CD14-positive monocyte (primary cell): ENCODE results near the gene KRT24. TPM values are rescaled to one million over a fixed set of nuclear protein-coding genes. Genes with fewer than 3 reads are reported as not detected.

Source experiments
- DNase-seq, 3 donors: peaks; one replicate each; pipeline ENCODE4 v3.0.0-alpha.2; 2011 to 2022
- H2AFZ ChIP-seq: 2 replicates; pipeline ENCODE4 v1.6.0; 2012; ENCODE audit warnings: mild to moderate bottlenecking, low read depth, low read length, inconsistent platforms; ENCODE audit not compliant: insufficient read depth, poor library complexity, severe bottlenecking
- H3K27ac ChIP-seq, 2 donors: 1 replicate in 1 of 2; 2 replicates in 1 of 2; pipeline ENCODE4 v1.5.1; 2012 to 2013; ENCODE audit warnings: low read length in 2 of 2, control low read depth in 1 of 2, inconsistent platforms in 1 of 2, low read depth in 1 of 2, mild to moderate bottlenecking in 1 of 2
- H3K27me3 ChIP-seq, 2 donors: one replicate each; pipeline versions ENCODE4 v1.6.0 to v1.6.1; 2011 to 2013; ENCODE audit warnings: low read length in 2 of 2; ENCODE audit not compliant: control insufficient read depth in 2 of 2, insufficient read depth in 2 of 2
- H3K36me3 ChIP-seq, 2 donors: replicated peaks in 1 of 2; 1 replicate in 1 of 2; 2 replicates in 1 of 2; pipeline versions ENCODE4 v1.5.1 to v1.6.1; 2012 to 2013; ENCODE audit warnings: low read length in 2 of 2, control low read depth in 1 of 2, inconsistent platforms in 1 of 2, mild to moderate bottlenecking in 1 of 2; ENCODE audit not compliant: insufficient read depth in 2 of 2, control insufficient read depth in 1 of 2
- H3K4me1 ChIP-seq, 2 donors: 1 replicate in 1 of 2; 2 replicates in 1 of 2; pipeline versions ENCODE4 v1.5.1 to v1.6.1; 2012 to 2013; ENCODE audit warnings: low read length in 2 of 2, control low read depth in 1 of 2, inconsistent platforms in 1 of 2, mild to moderate bottlenecking in 1 of 2, moderate library complexity in 1 of 2; ENCODE audit not compliant: insufficient read depth in 2 of 2, control insufficient read depth in 1 of 2
- H3K4me2 ChIP-seq: replicated peaks from 2 replicates; pipeline ENCODE3; 2012; ENCODE audit warnings: low read length, moderate library complexity, mild to moderate bottlenecking; ENCODE audit not compliant: poor library complexity, severe bottlenecking; ENCODE audit errors: extremely low read depth
- H3K4me3 ChIP-seq, 3 experiments: fragments of 200-600 bp in 1 of 3; sonication (generic) in 1 of 3; replicated peaks in 1 of 3; 1 replicate in 2 of 3; 2 replicates in 1 of 3; pipeline ENCODE4 v1.5.1; 2011 to 2013; ENCODE audit warnings: low read length in 3 of 3, mild to moderate bottlenecking in 3 of 3, control low read depth in 2 of 3, low read depth in 2 of 3, inconsistent platforms in 1 of 3, moderate library complexity in 1 of 3
- H3K79me2 ChIP-seq: 2 replicates; pipeline ENCODE4 v1.6.0; 2012; ENCODE audit warnings: mild to moderate bottlenecking, control low read depth, inconsistent platforms, low read length, moderate library complexity; ENCODE audit not compliant: insufficient read depth
- H3K9ac ChIP-seq: 2 replicates; pipeline ENCODE4 v1.6.0; 2017; ENCODE audit warnings: low read length, mild to moderate bottlenecking; ENCODE audit not compliant: insufficient read depth, poor library complexity, severe bottlenecking
- H3K9me3 ChIP-seq, 2 donors: replicated peaks in 1 of 2; 1 replicate in 1 of 2; 2 replicates in 1 of 2; pipeline versions ENCODE4 v1.5.1 to v1.6.1; 2012 to 2013; ENCODE audit warnings: low read length in 2 of 2, control low read depth in 1 of 2; ENCODE audit not compliant: control insufficient read depth in 1 of 2, insufficient read depth in 1 of 2
- H4K20me1 ChIP-seq: 2 replicates; pipeline ENCODE4 v1.6.0; 2012; ENCODE audit warnings: mild to moderate bottlenecking, low read length, control low read depth, moderate library complexity; ENCODE audit not compliant: insufficient read depth
- H3K27ac Mint-ChIP-seq, 7 donors: one replicate each; pipeline ENCODE4 v1.8.0; 2020; ENCODE audit warnings: mild to moderate bottlenecking in 7 of 7, mixed read lengths in 7 of 7, moderate library complexity in 6 of 7, inconsistent platforms in 2 of 7
- H3K27me3 Mint-ChIP-seq, 3 donors: one replicate each; pipeline ENCODE4 v1.8.0; 2021 to 2022; ENCODE audit warnings: low read depth in 3 of 3, mild to moderate bottlenecking in 3 of 3, mixed read lengths in 3 of 3, moderate library complexity in 3 of 3, inconsistent platforms in 1 of 3
- H3K36me3 Mint-ChIP-seq, 2 donors: one replicate each; pipeline ENCODE4 v1.8.0; 2020; ENCODE audit warnings: mixed read lengths in 2 of 2, inconsistent platforms in 1 of 2, mild to moderate bottlenecking in 1 of 2
- H3K4me1 Mint-ChIP-seq: one replicate; pipeline ENCODE4 v1.8.0; 2020; ENCODE audit warnings: mild to moderate bottlenecking, mixed read lengths
- H3K4me3 Mint-ChIP-seq, 2 donors: one replicate each; pipeline ENCODE4 v1.8.0; 2020; ENCODE audit warnings: mild to moderate bottlenecking in 2 of 2, mixed read lengths in 2 of 2, moderate library complexity in 1 of 2
- H3K9me3 Mint-ChIP-seq, 7 donors: one replicate each; pipeline ENCODE4 v1.8.0; 2020 to 2022; ENCODE audit warnings: mixed read lengths in 7 of 7, mild to moderate bottlenecking in 6 of 7, moderate library complexity in 6 of 7, inconsistent platforms in 2 of 7
- WGBS: methylation state at CpG from one replicate; pipeline ENCODE4 v1.1.5; 2013; ENCODE audit warnings: missing lambda C conversion rate; ENCODE audit not compliant: insufficient coverage; 5-methylcytosine and 5-hydroxymethylcytosine counted together
- intact Hi-C, 2 donors: fragments of 100-400 bp; cut with micrococcal nuclease; formaldehyde crosslinking; loops; one replicate each; pipeline versions ENCODE4 v1.15.0 to v1.15.1; 2023
- polyA plus RNA-seq, 3 donors: library from polyadenylated mRNA; depleted of rRNA in 1 of 3; unstranded in 2 of 3; stranded (reverse) in 1 of 3; fragments of 300-500 nt in 2 of 3; fragments of >200 nt in 1 of 3; fragmentation: Illumina TruSeq in 2 of 3; gene quantifications; 1 replicate in 2 of 3; 2 replicates in 1 of 3; pipeline ENCODE4 v1.2.3, GENCODE V29; 2012 to 2021
- TF ChIP-seq, protein P1 (sequence below): fragments of 200-600 bp; IDR thresholded peaks from one replicate; pipeline ENCODE4 v1.8.0; 2022; ENCODE audit warnings: antibody characterized with exemption, mild to moderate bottlenecking

KRT24 gene
- polyA plus RNA-seq, 3 donors, result not detected

DNA sequence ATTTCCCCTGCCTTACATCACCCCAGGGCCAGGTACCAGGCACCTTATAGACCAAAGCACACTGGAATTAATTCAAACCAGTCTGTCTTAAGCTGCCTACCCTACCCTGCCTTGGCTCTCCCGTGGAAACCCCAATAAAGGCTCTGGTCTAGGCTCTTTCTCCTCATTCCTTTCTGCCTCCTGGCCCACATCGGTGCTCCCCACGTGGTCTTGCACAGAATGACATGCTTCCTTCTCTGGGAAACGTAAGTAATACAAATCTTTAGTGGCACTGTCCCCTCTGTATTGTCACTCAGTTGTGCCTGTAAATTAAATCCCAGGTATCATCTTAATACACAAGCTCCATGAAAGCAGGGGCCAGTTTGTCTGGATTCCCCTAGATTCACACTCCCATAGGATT, 35.0 kb upstream of the KRT24 start:
- Histone ChIP-seq H3K36me3 (no peaks in the 10 kb centered on the region), H3K4me3 (no peak overlapping the region), H3K27ac (no peak overlapping the region), H3K79me2 (no peaks in the 10 kb centered on the region), H4K20me1 (no peaks in the 10 kb centered on the region), H3K9ac (no peak overlapping the region), H3K9me3 (no peaks in the 10 kb centered on the region), H3K4me2 (no peak overlapping the region), H3K27me3 (peaks cover 3 to 7% of the 10 kb centered on the region in 2 donors), H3K4me1 (no peaks in the 10 kb centered on the region), H2AFZ (no peak overlapping the region)
- H3K36me3 Mint-ChIP-seq, result no peaks in the 10 kb centered on the region
- 39% methylated on average over 4 of the region's 4 CpGs for WGBS
- no peak for DNase-seq
- H3K4me3 Mint-ChIP-seq, result no peak overlapping the region
- intact Hi-C loops, result no loop called here
- TF ChIP-seq, protein P1, sequence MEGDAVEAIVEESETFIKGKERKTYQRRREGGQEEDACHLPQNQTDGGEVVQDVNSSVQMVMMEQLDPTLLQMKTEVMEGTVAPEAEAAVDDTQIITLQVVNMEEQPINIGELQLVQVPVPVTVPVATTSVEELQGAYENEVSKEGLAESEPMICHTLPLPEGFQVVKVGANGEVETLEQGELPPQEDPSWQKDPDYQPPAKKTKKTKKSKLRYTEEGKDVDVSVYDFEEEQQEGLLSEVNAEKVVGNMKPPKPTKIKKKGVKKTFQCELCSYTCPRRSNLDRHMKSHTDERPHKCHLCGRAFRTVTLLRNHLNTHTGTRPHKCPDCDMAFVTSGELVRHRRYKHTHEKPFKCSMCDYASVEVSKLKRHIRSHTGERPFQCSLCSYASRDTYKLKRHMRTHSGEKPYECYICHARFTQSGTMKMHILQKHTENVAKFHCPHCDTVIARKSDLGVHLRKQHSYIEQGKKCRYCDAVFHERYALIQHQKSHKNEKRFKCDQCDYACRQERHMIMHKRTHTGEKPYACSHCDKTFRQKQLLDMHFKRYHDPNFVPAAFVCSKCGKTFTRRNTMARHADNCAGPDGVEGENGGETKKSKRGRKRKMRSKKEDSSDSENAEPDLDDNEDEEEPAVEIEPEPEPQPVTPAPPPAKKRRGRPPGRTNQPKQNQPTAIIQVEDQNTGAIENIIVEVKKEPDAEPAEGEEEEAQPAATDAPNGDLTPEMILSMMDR, result no peak
- peaks cover 10 to 23% (median 12%) of the 10 kb centered on the region in 3 donors for H3K27me3 Mint-ChIP-seq
- H3K9me3 Mint-ChIP-seq, result peaks cover 0 to 17% (median 5%) of the 10 kb centered on the region in 7 donors
- no peaks in the 10 kb centered on the region for H3K4me1 Mint-ChIP-seq
- H3K27ac Mint-ChIP-seq, result peak overlapping the region in 1 of 7 donors; percentile 4

DNA sequence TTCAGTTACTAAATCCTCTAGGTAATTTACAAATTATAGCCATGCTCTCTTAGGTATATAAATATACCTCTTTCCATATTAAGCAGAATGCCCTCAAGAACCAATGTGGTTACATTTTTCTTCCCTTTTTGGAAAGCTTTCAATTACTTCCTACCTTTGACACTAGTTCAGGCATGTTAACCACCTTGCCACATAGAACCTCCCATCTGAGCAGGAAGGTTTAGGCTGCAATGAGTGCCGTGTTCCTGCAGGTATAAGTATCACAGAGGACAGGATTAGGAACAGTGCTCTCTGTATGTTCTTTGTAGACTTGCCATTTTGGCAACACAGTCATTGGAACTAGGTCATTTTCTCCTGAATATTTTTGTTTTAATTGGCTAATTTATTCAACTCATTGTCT, 31.5 kb upstream of the KRT24 start:
- Histone ChIP-seq H3K27ac (no peak overlapping the region), H3K4me2 (no peak overlapping the region), H3K9me3 (no peaks in the 10 kb centered on the region), H3K9ac (no peak overlapping the region), H3K4me1 (no peaks in the 10 kb centered on the region), H3K79me2 (no peaks in the 10 kb centered on the region), H4K20me1 (no peaks in the 10 kb centered on the region), H2AFZ (no peak overlapping the region), H3K36me3 (no peaks in the 10 kb centered on the region), H3K27me3 (peaks cover 4 to 18% of the 10 kb centered on the region in 2 donors), H3K4me3 (no peak overlapping the region)
- 100% methylated on average over 1 of the region's 1 CpG for WGBS
- H3K9me3 Mint-ChIP-seq, result peaks cover 0 to 4% (median 1%) of the 10 kb centered on the region in 7 donors
- H3K27me3 Mint-ChIP-seq, result peaks cover 11 to 32% (median 16%) of the 10 kb centered on the region in 3 donors
- no peak for DNase-seq
- no peak overlapping the region for H3K27ac Mint-ChIP-seq
- H3K36me3 Mint-ChIP-seq, result no peaks in the 10 kb centered on the region
- peak overlapping the region in 1 of 2 donors; percentile 7 for H3K4me3 Mint-ChIP-seq
- TF ChIP-seq, protein P1, result no peak
- intact Hi-C loops, result no loop called here
- H3K4me1 Mint-ChIP-seq, result no peaks in the 10 kb centered on the region
